Sigmoid colon (tissue), 4 donors: Measurements from ENCODE around the gene TRABD2B.

Experiments used
- CTCF ChIP-seq, 4 experiments: fragments of 450-650 bp in 3 of 4; fragments of 200-600 bp in 1 of 4; IDR thresholded peaks; one replicate each; pipeline ENCODE4 v1.5.1; 2016 to 2019; ENCODE audit warnings: antibody characterized with exemption in 4 of 4, mild to moderate bottlenecking in 3 of 4, moderate library complexity in 2 of 4
- POLR2A ChIP-seq, 2 donors: fragments of 450-650 bp; IDR thresholded peaks; one replicate each; pipeline ENCODE4 v1.6.1; 2016; ENCODE audit warnings: antibody characterized with exemption in 2 of 2, mild to moderate bottlenecking in 2 of 2, moderate library complexity in 2 of 2
- POLR2AphosphoS5 ChIP-seq, 4 donors: sonication (generic); formaldehyde crosslinking; IDR thresholded peaks; one replicate each; pipeline ENCODE4 v1.6.1; 2017; ENCODE audit warnings: antibody characterized with exemption in 4 of 4

DNA sequence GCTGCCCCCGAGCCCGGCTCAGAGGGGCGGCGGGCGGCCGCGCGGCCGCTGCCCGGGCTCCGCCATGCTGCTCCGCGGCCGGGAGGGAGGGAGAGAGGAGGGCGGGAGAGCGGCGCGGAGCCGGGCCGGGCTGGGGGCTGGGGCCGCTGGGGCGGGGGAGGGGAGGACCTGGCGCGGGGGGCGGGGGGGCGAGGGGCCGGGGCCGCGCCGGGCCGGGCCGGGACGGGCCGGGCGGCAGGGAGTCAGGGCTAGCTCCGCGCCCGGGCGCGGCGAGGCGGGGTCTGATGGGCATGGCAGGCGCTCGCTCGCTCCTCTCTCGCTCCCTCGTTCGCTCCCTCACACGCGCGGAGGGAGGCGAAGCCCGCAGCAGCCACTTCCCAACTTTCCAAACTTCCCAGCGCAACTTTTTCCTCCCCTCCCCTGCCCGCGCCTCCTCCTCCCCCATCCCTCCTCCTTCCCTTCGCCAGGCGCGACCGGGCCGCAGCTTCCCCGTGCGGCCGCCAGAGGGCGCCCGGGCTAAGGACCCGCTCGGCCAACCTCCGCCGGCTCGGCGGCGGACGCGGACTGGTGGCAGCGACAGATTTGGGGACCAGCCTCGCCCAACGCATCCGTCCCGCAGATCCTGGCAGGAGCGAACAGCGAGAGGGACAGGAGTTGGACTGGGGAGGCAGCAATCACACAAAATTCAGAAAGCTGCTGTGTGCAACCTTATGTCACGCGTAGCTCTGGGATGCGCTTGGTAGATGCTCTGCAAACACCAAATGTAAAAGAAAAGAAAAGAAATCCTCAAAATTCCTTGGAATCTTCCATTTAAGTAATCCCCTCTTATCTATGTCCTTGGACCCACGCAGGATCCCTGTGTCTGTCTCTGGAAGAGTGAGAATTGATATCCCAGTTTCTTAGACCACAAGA is at the start of gene TRABD2B:
- TF ChIP-seq CTCF (IDR thresholded peaks at IDR 0.05) (peak; percentile 80 to 96 (median 87)), POLR2A (IDR thresholded peaks at IDR 0.05) (no peak), POLR2AphosphoS5 (IDR thresholded peaks at IDR 0.05) (peak in 2 of 4 donors; percentile 10 to 52)
